ENCODE data around the gene ANKH.

GRCh38 chr5:14737291-14737690 is 134.3 kb downstream of the ANKH start:
- TF ChIP-seq POLR2AphosphoS5 (IDR thresholded peaks at IDR 0.05) (no peak), CTCF (IDR thresholded peaks at IDR 0.05) (no peak), POLR2A (IDR thresholded peaks at IDR 0.05) (no peak), EP300 (IDR thresholded peaks at IDR 0.05) (no peak)
